PC-3 (cell line): Measurements from ENCODE around the gene SOD1.

Experiments
- CTCF ChIP-seq: fragments of 300-600 bp; sonication (generic); conservative IDR thresholded peaks from 2 replicates; pipeline ENCODE4 v1.5.1; 2017; ENCODE audit warnings: antibody characterized with exemption, low read depth, mild to moderate bottlenecking, low read length
- EZH2 ChIP-seq: fragments of 300-600 bp; sonication (generic); IDR thresholded peaks from one replicate; pipeline ENCODE4 v1.6.1; 2017; ENCODE audit warnings: antibody characterized with exemption, mild to moderate bottlenecking, low read length; ENCODE audit not compliant: unreplicated experiment
- EZH2phosphoT487 ChIP-seq: fragments of 300-600 bp; sonication (generic); IDR thresholded peaks from 2 replicates; pipeline ENCODE4 v1.6.1; 2018; ENCODE audit warnings: mild to moderate bottlenecking, antibody characterized with exemption, low read length, borderline replicate concordance

GRCh38 chr21:31644643-31645042, 14.8 kb upstream of the SOD1 start:
- TF ChIP-seq CTCF, result no peak
- no peak for TF ChIP-seq EZH2
- TF ChIP-seq EZH2phosphoT487, result no peak
